ENCODE measurements around the gene ATP6V1D.

GRCh38 chr14:67392800-67393199 lies 33.2 kb upstream of the ATP6V1D start:
- TF ChIP-seq CTCF (conservative IDR thresholded peaks at IDR 0.05; ENCODE audit: low read depth, low read length), result no peak
- TF ChIP-seq EZH2phosphoT487 (IDR thresholded peaks at IDR 0.05; ENCODE audit: borderline replicate concordance, low read length), result no peak
- no peak for TF ChIP-seq EZH2 (IDR thresholded peaks at IDR 0.05; ENCODE audit: low read length, unreplicated experiment)

All from PC-3 (cell line).